GM20000 (cell line): ENCODE measurements around the gene MRPL9.

Source experiments
- DNase-seq: peaks from one replicate; pipeline ENCODE4 v3.0.0; 2012; ENCODE audit warnings: low spot score
- TF ChIP-seq, protein P1 (sequence below): IDR thresholded peaks from 2 replicates; pipeline ENCODE4 v1.5.1; 2012; ENCODE audit warnings: mild to moderate bottlenecking, control low read depth; ENCODE audit errors: extremely low read depth, missing control alignments

Gene MRPL9

DNA sequence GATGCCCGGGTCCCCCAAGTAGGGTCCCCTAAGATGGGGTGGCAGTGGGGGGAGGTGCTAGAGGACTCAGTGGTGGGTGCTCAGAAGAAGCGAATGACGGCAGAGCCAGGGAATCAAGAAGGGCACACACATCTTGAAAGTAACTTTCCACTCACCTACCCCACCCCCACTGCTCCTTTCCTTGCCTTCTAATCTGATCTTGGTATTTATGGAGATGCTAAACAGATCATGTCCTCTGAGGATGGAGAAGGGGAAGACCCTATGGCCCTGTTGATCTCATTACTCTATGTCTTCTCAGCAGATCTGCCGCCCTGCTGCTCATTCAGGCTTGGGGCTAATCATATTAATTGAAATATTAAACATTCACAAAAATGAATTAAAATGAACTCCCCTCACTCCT, 44.6 kb downstream of the MRPL9 start:
- no peak for DNase-seq
- TF ChIP-seq, protein P1, sequence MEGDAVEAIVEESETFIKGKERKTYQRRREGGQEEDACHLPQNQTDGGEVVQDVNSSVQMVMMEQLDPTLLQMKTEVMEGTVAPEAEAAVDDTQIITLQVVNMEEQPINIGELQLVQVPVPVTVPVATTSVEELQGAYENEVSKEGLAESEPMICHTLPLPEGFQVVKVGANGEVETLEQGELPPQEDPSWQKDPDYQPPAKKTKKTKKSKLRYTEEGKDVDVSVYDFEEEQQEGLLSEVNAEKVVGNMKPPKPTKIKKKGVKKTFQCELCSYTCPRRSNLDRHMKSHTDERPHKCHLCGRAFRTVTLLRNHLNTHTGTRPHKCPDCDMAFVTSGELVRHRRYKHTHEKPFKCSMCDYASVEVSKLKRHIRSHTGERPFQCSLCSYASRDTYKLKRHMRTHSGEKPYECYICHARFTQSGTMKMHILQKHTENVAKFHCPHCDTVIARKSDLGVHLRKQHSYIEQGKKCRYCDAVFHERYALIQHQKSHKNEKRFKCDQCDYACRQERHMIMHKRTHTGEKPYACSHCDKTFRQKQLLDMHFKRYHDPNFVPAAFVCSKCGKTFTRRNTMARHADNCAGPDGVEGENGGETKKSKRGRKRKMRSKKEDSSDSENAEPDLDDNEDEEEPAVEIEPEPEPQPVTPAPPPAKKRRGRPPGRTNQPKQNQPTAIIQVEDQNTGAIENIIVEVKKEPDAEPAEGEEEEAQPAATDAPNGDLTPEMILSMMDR, result no peak

DNA sequence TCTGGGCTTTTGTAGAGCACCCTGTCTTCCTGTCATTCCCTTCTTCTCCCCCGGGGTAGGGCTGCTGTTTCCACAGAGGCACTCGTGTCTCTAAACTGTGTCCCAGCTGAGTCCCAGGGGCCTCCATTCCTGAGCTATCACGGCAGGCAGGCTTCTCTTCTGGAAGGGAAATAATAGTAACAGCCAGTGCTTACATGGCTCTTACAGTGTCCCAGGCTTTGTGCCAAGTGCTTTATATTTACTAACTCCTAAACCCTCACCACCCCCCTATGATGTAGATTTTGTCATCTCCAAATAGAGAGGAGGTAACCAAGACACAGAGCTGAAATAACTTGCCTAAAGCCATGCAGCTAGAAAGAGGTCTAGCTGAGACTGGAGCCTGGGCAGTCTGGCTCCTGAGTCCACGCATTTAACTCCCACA, 45.3 kb downstream of the MRPL9 start:
- no peak for DNase-seq
- TF ChIP-seq, protein P1, result no peak

DNA sequence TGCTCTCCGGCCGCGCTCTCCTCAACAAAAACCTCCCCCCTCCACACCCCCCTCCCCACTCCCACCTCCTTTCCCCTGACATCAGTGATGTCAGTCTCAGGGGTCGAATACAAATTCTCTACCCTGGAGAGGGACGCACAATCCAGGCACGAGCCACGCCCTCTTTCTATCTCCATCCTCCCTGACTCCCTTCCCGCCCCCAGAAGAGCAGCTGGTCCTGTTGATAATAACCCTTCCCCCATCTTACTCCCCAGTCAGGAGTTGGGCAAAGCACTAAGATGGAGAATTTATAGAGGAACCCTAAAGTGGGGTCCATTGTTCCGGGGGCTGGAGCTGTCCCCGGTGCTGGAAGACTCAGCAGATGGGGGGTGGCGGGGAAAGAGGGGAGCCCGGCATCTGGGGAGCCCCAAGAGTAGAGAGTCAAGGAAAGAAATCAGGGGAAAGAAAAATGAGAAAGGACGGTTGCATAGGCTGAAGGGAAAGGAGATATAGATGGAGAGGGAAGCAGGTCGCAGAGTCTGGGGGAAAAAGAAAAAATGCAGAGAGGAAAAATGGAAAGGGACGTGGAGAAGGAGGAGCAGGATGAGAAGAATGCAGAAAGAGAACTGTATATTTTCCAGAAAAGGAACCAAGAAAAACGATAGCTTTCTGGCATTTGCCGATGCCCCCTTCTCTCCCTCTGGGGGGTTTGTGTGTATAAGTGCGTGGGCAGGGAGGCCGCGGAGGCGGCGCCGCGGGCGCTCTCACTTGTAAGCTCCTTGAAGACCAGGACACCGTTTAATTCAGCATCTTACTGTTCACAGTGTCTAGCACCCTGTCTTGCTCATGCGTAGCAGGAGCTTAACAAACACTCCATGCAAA, 46.3 kb downstream of the MRPL9 start, which contains the start of gene CELF3:
CELF3 (minus strand) TSS at position 33 of the 861 bp plus-strand sequence. CDS start 783 bp downstream, outside the sequence.
- TF ChIP-seq, protein P1, result no peak

DNA sequence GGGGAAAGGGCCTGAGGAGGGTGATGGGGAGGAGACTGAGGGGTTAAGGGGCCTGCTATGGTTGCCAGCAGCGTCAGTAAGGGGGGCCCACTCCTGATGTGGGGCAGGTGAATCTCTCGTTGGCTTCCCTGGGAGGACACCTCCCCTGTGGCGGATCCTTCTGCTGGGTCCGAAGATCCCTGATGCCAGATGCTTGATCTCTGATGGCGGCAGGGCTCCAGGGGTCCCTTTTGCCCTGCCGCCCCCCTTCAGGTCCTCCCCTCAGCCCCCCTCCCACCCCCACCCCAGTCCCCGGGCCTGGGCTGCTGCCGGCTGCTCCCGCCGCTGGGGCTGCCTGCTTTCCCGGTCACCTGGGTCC, 46.9 kb downstream of the MRPL9 start:
- no peak for DNase-seq
- TF ChIP-seq, protein P1, result no peak

More for the DNA sequence above, 46.3 kb downstream of the MRPL9 start, which contains the start of gene CELF3:
- no peak for DNase-seq

DNA sequence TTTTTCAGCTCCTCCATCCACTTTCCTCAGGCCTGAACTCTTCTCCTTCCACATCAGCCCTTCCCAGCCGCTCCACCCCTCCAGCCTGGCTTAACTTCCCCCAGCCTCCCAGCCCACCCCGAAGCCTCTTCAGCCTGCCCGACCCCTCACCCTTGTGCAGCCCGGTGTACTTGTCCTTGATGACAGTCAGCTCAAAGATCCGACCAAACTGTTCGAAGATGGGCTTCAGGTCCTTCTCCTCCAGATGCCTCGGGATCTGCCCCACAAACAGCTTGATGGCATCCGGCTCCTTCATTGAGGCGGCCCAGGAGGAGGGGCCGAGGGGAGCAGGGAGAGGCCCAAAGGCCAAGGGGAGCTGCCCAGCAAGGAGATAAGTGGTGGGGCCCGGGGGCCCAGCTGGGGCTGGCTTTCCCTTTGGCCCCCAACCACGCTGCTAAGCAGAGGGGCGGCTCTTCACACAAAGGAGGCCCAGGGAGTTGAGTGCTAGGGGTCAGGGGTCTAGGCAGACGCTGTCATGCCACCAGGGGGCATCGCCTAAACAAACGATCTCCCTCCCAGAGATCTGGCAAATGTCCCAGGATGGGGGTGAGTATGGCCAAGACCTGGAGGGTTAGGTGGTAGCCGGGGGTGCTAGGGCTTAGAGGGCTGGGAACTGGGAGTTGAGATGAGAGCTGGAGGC, 47.4 kb downstream of the MRPL9 start:
- no peak for DNase-seq
- TF ChIP-seq, protein P1, result no peak

DNA sequence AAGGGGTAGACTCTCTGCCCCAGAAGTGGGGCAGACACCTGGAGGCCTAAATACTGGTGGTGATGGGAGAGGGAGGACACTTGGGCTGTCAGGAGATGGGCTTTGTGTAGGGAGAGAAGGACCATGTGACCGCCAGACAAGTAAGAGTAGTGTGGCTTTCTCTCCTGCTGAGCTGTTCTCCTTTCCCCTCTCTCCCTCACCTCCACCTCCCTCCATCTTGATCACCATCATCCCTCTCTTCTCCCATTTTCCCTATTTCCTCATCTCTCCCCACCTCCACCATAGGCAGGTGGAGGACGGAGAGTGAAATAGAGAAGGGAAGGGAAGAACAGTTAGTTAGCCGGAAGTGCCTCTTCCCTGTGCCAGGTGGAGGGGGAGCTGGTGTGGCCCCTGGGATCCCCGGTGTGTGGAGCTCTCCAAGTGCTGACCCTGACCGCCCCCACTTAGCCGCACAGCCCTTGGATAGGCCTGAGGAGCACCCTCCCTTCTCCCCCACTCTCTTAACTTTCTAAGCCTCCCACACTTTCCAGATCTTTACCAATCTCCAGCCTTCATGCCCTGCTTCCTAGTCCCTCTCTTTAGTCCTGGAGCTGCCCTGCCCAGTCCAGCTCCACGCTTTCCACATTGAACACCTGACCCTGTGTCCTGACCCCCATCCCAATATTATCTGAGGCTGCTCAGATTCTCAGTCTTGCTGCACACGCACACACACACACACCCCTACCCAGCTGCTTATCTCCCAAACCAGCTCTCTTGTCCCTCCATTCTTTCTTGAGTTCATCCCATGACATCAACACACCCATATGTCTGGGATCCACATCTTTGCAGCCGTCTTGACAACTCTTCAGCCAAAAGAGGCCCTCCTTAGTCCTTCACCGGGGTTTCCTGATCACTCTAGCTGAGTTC, 48.2 kb downstream of the MRPL9 start:
- TF ChIP-seq, protein P1, result no peak
- no peak for DNase-seq
